ENCODE measurements around the gene STIM2.

Gene STIM2

GRCh38 chr4:26931966-26932365 is 71.3 kb downstream of the STIM2 start:
- H3K27me3 ChIP-seq (replicated peaks) = no peaks in the 10 kb centered on the region
- no peak for DNase-seq
- in situ Hi-C loops (cut with HindIII; ENCODE audit: low pct_ligation_motif_present, low sequenced_read_pairs) = no loop called here
- H3K36me3 ChIP-seq (replicated peaks) = no peaks in the 10 kb centered on the region
- TF ChIP-seq CTCF (IDR thresholded peaks at IDR 0.05; ENCODE audit: low read depth, low read length, missing control alignments) = no peak
- H3K4me3 ChIP-seq (ENCODE audit: low read depth, low read length) = no peak overlapping the region
- no peak overlapping the region for H3K27ac ChIP-seq

- no peak for TF ChIP-seq CTCF (IDR thresholded peaks at IDR 0.05; ENCODE audit: low read depth, low read length, missing control alignments)
- in situ Hi-C loops (cut with HindIII; ENCODE audit: low pct_ligation_motif_present, low sequenced_read_pairs) = no loop called here
These were observed 74.8 kb downstream of the STIM2 start for GRCh38 chr4:26935397-26935796.

GRCh38 chr4:26936284-26937065 is 75.8 kb downstream of the STIM2 start:
- no peak overlapping the region for H3K27ac ChIP-seq
- H3K36me3 ChIP-seq (replicated peaks) = no peaks in the 10 kb centered on the region
- in situ Hi-C loops (cut with HindIII; ENCODE audit: low pct_ligation_motif_present, low sequenced_read_pairs) = no loop called here
- no peak overlapping the region for H3K4me3 ChIP-seq (ENCODE audit: low read depth, low read length)
- H3K27me3 ChIP-seq (replicated peaks) = no peaks in the 10 kb centered on the region
- DNase-seq = peak; percentile 19
- no peak for TF ChIP-seq CTCF (IDR thresholded peaks at IDR 0.05; ENCODE audit: low read depth, low read length, missing control alignments)

More at GRCh38 chr4:26935397-26935796, 74.8 kb downstream of the STIM2 start:
- no peak for DNase-seq
- Histone ChIP-seq H3K27me3 (replicated peaks) (no peaks in the 10 kb centered on the region), H3K4me3 (ENCODE audit: low read depth, low read length) (no peak overlapping the region), H3K36me3 (replicated peaks) (no peaks in the 10 kb centered on the region), H3K27ac (no peak overlapping the region)

GRCh38 chr4:26937139-26937538 is 76.5 kb downstream of the STIM2 start:
- Histone ChIP-seq H3K36me3 (replicated peaks) (no peaks in the 10 kb centered on the region), H3K27ac (no peak overlapping the region), H3K27me3 (replicated peaks) (no peaks in the 10 kb centered on the region), H3K4me3 (ENCODE audit: low read depth, low read length) (no peak overlapping the region)
- DNase-seq = no peak
- in situ Hi-C loops (cut with HindIII; ENCODE audit: low pct_ligation_motif_present, low sequenced_read_pairs) = no loop called here
- no peak for TF ChIP-seq CTCF (IDR thresholded peaks at IDR 0.05; ENCODE audit: low read depth, low read length, missing control alignments)

GRCh38 chr4:26937567-26937966 is 76.9 kb downstream of the STIM2 start:
- Histone ChIP-seq H3K27me3 (replicated peaks) (no peaks in the 10 kb centered on the region), H3K27ac (no peak overlapping the region), H3K4me3 (ENCODE audit: low read depth, low read length) (no peak overlapping the region), H3K36me3 (replicated peaks) (no peaks in the 10 kb centered on the region)
- no peak for DNase-seq
- in situ Hi-C loops (cut with HindIII; ENCODE audit: low pct_ligation_motif_present, low sequenced_read_pairs) = no loop called here
- TF ChIP-seq CTCF (IDR thresholded peaks at IDR 0.05; ENCODE audit: low read depth, low read length, missing control alignments) = no peak

- DNase-seq = no peak
- Histone ChIP-seq H3K4me3 (ENCODE audit: low read depth, low read length) (no peak overlapping the region), H3K27ac (no peak overlapping the region), H3K27me3 (replicated peaks) (no peaks in the 10 kb centered on the region), H3K36me3 (replicated peaks) (no peaks in the 10 kb centered on the region)
- TF ChIP-seq CTCF (IDR thresholded peaks at IDR 0.05; ENCODE audit: low read depth, low read length, missing control alignments) = no peak
- in situ Hi-C loops (cut with HindIII; ENCODE audit: low pct_ligation_motif_present, low sequenced_read_pairs) = no loop called here
These were observed 77.9 kb downstream of the STIM2 start for GRCh38 chr4:26938516-26938915.
